Measurements from ENCODE around the gene CPZ.

Gene CPZ

DNA sequence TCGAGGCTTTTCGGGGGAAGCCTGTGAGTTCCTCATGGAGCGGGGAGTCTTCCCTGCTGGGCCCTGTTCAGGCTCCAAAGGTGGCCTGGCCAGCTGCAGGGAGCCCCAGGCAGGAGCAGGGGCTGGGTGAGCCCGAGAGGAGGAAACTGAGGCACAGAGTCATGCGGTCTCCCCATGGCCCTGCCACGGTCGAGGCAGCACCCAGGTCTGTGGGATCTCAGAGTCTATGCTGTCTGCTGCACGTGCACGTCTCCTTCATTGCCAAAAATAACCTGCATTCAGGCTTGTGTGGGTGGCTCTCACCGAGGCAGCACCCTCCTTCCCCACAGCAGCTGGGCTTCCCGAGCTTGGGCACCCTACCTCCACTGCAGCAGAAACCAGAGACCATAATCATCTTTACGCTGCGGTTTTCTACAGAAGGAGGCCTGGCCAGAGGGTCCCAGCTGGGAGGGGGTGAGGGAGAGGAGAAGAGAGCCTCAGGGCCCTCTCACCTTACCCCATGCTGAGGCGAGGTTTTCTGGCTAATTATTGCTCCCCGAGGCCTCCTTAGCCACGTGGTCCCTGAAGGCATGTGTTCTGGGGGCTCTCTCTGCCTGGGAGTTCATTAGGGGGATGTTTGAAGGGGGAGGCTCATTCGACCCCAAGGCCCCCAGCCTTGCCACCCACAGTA lies 64.3 kb downstream of the CPZ start:
- DNase-seq: no peak

DNA sequence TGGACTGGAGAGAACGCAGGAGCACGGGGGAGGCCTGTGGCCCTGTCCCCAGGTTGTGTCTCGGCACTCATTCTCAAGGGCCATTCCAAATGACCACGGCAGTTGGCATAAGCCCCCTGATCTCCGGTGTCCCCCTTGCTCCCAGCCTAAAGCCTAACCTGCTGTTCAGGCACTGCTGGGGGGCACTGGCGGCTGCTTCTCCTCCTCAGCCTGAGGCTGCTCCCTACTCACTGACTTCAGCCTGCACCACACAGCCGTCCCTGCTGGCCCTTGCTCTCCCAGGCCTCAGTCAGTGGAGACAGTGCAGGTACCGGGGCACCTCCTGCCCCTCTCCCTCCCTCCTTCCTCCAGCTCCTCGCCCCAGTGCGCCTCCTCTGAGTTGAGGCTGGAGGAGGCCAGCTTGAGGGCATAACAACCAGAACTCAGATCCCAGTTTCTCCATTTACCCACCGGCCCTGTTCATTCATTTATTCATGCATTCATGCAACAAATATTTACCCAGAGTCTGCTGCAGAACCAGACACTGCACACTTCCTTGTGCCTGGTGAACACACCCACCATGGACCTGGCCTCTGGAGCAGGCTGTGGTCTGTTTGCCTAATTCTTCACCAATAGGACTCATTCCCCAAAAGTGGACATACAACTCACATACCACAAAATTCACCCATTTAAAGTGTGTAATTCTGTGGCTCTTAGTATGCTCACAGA lies 65.0 kb downstream of the CPZ start:
- DNase-seq: no peak

DNA sequence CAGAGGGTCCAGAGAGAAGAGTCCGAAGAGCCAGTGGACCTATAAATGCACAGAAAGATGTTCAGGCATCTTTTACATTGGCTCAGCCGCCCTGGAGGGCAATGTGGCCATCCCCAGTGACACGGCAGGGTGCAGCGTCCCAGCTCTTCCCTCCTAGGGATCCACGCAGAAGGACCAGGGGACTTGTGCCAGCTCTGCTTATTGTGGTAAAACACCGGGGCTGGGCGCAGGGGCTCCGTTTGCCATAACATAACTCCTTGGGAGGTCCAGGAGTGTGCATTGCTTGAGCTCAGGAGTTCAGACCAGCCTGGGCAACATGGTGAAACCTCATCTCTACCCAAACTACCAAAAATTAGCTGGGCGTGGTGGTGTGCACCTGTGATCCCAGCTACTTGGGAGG lies 70.2 kb downstream of the CPZ start:
- DNase-seq: no peak

DNA sequence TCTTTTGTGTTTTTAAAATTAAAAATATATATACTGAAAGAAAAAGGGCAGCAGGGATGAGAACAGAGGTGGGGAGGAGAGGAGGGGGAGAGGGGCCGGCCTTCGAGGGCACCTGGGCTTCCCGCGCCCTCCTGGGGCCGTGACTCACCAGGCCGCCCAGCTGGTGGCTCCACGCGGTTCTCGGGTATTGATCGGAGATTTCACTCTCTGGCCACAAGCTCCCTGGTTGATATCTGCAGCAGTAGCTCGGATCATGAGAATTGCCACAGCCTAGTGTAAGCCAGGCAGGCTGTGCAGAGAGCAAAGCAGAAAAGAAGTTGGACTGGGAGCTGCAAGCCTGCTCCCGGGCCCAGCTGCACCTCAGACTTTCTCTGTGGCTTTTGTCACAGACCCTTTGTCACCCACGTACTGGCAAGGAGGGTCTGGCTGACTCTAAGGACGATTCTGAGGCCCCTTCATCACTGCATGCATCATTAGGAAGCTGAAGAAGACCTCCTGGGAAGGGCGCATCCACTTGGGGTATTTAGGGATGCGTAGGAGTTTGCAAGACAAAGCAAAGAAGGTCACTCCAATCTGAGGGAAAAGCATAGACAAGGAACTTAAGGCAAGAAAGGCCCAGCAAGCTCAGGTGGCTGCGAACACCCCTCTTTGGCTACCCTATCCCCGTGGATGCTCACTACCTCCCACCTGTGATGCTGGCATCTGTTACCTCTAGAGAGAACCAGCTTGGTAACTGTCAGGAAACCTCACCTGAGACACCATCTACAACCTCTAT lies 71.7 kb downstream of the CPZ start:
- DNase-seq: no peak

DNA sequence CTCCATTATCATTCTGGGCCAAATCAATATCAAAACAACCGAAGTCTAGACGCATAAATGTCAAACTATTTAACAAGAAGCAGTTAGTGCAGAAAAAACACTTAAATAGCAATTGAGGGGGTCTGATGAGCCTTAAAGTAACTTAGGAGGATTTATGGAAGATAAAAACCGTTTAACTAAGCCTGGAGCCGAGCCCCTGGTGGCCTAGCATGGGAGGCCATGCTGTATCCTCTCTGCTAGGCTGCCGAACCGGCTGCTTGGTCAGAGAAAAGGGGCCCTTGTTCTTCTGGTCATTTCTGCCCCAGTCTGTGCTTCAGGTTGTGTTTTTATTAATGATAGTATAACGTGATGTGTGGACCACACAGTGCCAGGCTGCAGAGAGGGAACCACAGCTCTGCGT lies 72.4 kb downstream of the CPZ start:
- DNase-seq: no peak

DNA sequence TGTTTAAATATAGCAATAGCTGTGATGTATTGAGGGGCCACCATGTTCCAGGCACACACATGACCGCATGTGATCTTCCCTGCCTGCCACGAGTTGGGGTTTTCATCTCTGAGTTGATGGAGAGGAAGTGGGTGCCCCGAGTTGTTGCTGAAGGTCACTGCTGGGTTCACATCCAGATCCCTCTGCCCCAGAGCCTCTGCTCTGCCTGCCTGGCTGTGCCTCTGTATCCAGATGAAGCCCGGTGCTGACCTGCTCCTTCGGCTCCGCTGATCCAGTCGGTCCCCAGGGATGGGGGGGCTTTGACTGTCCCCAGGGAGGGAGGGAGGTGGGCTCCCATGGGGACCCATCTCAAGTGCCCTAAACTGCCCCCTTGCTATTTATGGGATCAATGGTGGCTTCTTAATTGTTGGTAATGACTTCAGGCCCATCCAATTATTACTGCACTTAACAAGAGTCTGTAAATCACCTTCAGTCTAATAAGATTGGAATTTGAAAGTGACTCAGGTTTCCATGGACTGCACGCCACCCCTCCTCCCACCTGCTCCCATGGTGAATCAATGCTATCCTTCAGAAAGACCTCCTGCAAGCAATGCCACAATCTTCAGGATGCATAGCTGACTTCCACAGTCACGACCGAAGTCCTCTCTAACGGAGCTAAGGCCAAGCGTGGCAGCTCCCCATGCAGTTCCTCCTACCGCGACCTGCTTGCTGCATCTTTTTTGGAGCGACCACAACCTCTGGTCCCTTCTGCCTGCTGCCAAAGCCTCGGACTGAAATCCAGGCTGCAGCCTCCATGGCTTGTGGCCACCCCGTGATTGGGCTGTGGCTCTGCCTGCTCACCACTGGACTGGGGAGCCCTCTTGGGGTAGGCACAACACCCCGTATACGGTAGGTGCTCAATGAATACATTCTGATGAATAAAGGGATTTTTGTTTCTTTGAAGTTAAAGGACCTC lies 73.1 kb downstream of the CPZ start:
- DNase-seq: no peak

DNA sequence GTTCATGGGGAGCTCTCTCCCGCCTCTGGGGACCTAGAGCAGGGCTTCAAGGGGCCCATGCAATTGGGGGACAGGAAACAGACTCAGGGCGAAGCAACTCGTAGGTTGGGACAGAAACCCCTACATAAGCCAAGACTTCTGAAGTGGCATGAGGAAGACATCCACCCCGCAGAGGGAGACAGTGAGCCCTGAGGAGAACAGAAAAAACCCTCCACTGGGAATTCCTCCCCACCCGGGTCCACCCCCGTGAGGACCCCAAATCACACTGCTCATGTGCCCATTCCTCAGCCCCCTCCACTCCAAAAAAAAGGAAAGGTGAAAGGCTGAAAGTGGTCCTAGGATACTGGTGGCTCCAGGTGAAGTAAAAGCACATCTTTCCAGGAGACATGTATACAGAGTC lies 74.0 kb downstream of the CPZ start:
- DNase-seq: no peak

Measured in NCI-H187 (cell line).